Fibroblast of peridontal ligament (primary cell): Measurements from ENCODE around the gene GBGT1.

ENCODE experiments used
- DNase-seq: peaks from one replicate; pipeline ENCODE4 v3.0.0-alpha.2; 2010; ENCODE audit errors: extremely low read depth

The GBGT1 gene

DNA sequence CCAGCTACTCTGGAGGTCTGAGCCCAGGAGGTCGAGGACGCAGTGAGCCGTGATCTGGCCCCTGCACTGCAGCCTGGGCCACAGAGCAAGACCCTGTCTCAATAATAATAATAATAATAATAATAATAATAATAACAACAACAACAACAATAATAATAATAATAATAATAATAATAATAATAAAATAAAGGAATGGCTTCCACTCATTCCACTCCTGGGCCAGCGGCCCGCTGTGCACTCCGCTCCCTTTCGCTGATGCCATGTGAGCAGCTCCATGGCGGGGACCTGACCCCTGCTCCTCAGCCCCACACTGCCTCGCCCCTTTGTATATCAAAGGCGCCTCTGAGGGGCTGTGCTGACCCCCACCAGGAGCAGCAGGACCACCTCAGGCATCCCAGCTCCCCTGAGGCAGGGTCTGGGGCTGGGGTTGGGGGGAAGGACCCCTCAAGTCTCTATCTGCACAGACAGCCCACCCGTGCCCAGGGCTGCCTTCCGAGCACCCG lies 20.0 kb downstream of the GBGT1 start:
- no peak for DNase-seq

DNA sequence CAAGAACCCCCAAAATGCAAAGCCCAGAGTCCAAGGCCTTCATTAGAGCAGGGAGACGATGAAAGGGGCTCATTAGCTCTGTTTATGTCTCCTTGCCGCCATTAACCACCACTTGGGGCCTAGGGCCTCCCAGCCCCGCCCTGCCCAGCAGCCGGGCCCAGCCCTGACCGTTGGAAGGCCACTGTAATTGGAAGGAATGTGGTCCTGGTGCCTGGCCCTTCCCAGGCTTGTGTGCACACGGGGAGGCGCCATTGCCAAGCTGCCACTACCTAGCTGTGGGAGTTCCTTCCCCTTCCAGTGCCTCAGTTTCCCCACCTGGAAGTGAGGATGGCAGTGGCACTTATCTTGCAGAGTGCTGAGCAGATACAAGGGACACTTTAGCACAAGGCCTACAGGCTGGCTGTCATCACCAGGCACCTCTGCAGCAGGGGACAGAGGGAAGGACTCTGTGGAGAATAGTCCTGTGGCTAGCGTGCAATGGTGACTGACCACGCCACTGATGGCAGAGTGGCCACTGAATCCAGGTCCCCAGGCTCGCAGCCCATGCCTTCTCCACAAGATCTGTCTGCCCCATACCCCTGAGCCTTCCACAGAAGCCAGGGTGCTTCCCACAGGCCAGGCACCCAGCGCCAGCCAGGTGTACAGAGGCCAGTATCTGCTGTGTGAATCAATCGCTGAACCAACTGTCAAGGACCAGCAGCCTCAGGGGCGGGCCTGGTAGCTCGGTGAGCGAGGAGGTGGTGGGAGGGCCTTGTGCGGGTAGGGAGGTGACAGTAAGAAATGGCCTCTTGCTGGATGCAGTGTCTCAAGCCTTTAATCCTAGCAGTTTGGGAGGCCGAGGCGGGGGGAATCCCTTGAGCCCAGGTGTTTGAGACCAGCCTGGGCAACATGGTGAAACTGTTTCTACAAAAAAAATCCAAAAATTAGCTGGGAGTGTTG lies 20.8 kb downstream of the GBGT1 start:
- DNase-seq: no peak

DNA sequence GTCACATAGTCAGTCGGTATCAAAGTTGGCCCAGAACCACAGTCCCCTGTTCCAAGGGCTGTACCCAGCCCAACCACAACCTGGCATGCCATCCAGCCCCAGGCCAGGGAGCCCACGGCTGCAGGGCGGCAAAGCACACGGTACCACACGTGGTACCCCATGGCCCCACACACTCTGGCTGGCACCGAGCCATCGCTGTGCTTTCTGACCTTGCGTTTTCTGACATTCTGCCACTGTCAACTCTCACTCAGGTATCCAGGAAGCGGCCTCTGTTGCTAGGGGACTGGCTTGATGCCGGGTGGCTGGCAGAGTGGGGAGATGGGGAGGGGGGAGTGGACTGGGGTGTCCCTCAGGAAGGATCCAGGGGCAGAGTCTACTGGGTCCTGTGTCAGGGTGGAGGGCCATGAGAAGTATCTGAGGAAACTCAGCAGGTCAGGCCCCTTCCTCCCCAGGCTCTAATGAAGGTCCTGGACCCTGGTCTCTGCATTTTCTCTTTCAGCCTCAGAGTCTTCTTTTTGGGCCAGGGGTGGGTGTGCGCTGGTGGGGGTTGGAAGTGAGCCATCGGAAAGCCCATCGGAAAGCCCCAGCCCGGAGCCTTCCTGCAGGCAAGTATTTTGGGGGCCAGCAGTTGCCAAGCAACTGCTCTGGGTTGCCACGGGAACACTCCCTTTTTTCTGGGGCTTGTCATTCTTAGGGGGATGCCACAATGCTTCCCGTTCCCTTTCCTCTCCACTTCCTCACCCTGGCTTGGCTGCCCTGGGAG lies 21.7 kb downstream of the GBGT1 start:
- DNase-seq: no peak

DNA sequence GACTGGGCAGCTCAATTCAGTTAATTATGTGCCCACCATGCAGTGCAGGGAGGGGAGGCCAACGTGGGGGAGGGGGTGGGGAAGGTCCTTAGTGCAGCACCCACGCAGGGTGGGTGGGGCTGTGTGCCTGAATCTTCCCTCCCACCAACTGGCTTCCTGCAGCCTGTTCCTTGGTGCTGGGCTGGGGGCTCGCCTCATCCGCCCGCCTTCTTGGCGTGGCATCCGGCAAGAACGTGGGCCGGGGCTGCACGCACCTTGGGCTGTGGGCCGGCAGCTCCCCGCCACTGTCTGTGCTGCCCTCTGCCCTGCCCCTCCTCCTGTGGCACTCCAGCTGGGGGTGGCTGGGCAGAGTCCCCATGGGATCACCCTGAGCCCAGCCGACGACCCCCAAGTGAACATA lies 23.1 kb downstream of the GBGT1 start:
- DNase-seq: no peak

DNA sequence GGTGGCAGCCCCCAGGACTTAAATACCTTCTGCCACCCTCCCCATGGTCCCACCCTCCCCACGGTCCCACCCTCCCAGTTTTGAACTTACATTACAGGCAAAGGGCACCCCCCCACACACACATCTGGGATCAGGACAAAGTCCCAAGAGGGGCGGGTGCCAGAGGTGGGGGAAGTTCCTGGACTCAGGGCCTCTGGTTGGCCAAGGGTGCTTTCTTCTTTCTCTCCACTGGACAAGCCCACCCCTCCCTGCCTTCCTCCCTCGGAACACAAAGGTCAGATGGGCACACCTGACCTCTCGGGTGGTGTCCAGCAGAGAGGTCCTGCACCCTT lies 23.6 kb downstream of the GBGT1 start:
- DNase-seq: no peak

DNA sequence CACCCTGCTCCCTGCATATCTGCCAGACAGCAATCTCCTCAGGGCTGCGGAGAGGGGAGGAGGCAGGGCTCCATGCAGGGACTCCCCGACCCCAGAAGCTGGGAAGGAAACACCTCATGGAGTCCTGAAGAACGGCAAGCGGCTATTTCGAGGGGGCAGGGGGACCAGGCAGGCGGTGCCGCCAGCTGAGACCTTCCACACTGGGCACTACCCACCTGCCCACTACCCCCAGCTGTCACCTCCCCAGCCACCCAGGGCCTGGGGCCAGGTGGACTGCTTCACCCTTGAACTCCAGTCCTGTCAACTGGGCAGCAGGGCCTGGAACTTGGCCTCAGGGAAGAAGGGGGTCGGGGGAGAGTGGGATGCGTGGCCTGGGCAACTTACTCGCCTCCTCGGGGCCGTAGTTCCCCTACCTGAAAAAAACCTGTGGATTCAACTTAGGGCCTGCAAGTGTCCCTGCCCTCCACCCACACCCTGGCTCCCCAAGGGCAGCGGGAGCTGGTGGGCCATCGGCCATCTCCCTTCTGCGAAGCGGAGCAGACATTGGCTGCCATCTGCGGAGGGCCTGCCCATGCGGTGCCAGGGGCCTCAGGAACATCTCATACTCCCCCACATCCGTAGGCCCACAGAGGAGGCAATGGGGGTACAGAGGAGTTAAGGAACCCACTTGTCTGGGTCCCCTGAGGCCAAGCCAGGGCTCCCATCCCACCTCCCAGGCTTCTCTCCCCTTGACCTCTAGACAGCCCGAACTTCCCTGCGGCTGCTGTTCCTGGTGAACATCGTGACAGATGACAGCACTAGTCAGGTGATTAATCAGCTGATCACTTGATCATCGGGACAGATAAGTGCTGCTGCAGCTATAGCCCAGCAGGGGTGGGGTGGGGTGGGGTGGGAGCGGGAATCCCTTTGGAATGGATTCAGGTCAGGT lies 24.2 kb downstream of the GBGT1 start:
- no peak for DNase-seq

DNA sequence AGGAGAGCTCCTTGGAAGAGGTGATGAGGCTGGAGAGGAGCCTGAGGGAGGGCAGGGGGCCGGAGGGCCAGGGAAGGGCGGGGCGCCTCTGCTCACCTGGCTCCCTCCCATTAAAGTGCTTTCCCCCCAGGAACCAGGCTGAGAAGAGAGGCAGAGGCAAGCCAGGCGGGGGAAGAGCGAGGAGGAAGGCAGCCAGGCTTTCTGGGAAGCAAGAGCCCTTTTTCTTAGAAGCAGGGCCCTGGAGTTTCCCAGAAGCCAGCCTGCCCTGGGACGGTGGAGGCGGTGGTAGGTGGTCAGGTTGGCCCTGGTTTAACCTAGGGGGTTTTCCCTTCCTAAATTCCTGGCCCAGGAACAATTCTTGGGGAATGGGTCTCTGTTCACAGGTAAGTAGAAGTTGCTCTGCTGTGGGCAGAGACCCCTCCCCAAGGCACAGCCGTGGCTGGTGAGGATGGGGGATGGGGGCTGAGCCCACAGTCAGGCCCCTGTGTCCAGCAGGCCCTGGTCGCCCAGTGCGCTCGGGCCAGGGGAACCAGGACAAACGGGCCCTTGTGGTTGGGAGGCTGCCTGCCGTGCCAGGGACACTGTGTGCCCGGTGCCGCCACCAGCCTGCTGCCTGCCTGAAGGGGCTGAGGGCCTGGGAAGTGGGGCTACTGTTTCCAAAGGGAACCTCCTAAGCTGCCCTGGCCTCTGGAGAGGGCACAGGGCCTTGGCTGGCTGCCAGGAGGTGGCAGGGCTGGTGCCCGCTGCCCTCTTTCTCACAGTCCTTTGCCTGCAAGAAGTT lies 26.1 kb downstream of the GBGT1 start:
- no peak for DNase-seq

DNA sequence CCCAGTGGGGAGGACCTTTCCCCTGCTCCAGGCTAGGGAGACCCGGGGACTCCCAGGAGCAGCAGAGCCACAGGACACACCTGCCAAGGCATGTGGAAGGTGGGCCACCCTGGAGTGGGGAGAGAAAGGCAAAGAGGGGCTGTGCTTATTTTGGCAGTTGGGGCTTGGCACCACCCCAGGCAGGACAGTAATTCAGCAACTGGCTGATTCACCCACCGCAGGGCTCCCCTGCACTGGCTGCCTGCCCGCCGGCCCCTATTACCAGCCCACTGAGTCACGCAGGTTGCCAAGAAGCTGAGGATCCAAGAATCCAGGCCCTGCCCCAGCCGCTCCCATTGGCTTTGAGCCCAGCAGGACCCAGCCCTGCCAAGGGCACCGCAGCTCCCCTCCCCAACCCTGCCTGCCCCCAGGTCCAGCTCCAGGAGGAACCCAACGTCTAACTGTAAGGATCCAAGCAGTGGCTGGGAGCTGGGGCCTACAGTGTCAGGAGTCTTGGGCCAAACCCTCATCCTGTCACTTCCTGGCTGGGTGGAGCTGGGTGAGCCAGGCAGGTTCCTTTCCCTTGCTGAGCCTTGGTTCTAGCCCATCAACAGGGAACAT lies 28.5 kb downstream of the GBGT1 start:
- DNase-seq: peak; percentile 52

DNA sequence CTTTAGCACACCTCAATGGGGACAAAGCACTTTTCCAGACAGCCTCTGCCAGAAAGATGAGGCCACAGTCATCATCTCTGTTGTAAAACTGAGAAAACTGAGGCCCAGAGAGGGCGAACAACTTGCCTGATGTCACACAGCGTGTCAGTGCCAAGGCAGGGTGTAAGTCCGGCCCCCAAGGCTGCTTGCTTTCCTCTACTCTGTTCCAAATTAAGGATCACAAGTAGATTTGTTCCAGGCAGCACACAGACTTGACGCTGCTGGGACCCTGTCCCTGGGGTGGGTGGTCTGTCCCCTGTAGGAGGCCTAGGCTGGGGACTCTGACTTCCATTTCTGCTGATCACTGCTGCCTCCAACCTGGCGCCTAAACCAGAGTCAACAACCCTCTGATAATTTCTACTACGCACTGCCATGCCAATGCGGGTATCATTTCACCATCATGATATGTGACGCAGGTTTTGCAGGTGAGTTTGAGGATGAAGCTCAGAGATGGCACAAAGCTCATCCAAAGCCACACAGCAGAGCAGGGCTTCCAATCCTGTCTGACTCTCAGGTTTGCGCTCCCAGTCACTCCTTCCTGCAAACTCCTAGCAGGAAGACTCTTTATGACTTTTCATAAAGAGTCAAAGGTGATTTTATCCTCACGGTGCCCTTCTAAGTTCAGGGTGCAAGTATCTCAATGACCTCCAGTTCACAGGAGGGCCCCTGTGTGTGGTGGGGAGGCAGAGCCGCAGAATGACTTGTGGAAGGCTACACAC lies 29.1 kb downstream of the GBGT1 start:
- DNase-seq: no peak

DNA sequence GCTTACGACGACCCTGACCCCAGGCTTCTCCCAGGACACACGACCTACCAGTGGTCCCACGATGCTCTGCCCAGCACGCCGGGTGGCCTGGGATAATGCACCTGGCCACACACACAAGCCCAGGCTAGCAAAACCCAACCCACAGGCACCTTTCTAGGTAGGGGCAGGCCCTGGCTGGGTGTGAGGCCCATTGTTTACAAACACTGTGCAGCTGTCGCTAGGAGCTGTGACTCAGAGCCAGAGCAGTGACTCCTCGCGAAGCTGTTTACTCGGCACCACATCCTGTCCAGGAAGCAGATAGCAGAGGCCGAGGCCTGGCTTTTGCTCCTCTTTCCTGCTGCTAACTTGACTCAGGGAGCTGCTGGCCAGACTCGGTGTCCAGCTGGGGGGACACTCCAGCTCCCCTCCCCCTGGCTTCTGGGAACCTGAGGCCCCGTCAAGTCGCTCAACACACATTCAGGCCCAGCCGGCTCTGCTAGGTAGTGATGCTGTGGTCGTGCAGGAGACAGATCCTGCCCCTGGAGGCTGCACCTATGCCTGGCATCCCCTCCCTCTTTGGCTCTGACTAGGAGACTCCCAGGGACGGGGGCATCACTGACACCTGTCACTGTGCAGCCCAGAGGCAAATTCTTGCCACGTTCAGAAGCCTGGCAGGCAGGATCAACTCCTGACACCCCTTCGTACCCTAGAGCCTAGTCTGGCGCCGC lies 29.9 kb downstream of the GBGT1 start:
- DNase-seq: peak; percentile 79

DNA sequence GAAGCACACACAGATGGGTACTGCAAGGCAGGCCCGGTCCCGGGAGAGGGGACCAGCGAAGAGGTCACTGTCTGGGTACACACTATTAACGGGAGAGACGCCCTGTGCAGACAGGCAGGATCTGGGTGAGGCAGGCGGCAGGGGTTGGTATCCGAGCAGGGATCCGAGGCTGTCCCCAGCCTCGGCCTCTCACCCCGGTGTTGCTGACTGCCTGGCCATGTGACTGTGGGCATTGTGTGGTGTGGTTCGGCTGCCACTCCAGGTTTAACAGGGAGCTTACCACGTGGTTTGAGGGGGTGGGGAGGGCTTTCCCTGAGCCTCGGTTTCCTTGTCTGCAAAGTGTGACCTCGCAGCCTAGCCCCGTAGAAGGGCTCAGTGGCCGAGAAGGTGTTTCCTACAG lies 31.5 kb downstream of the GBGT1 start:
- no peak for DNase-seq

DNA sequence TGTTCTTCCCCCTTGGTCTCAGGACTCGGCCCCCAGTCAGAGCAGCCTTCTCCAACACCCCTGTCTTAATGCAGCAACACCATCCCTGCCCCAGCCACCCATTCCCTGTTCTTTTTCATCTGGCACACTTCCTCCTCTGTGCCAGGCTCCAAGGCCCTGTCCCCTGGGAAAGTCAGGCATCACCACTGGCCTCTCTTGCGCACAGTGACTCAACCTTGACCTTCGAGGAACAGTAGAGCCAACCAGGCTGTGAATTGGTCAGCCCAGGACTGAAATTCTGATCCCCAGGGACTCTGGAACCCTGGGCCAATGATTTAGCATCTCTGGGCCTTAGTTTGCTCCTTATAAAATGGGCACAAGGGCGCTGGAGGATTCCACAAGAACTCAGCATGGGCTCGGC lies 32.2 kb downstream of the GBGT1 start:
- DNase-seq: no peak

DNA sequence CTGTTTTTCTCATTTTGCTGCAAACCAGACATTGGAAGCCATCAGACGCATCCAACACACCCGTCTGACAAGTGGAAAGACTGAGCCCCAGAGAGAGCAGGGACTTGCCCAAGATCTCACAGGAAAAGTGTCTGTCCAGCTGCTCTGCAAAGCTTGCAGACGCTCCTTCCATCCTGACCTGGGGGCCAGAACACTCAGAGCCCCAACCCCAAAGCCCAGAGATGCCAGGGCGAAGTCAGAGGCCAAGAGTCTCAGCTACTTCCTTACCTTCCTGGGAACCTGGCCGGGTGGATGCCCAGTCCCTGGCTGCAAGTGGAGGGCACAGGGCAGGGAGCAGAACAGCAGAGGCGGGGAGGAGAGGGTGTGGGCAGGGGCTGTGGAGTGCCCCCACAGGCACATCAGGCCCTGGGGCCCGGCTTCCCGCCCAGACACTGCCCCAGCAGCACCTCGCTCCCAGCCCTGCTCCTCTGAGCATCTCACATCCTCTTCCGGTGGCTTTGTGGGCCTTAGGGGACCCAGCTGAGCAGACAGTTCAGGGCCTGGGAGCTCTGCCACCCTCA lies 32.9 kb downstream of the GBGT1 start:
- no peak for DNase-seq

DNA sequence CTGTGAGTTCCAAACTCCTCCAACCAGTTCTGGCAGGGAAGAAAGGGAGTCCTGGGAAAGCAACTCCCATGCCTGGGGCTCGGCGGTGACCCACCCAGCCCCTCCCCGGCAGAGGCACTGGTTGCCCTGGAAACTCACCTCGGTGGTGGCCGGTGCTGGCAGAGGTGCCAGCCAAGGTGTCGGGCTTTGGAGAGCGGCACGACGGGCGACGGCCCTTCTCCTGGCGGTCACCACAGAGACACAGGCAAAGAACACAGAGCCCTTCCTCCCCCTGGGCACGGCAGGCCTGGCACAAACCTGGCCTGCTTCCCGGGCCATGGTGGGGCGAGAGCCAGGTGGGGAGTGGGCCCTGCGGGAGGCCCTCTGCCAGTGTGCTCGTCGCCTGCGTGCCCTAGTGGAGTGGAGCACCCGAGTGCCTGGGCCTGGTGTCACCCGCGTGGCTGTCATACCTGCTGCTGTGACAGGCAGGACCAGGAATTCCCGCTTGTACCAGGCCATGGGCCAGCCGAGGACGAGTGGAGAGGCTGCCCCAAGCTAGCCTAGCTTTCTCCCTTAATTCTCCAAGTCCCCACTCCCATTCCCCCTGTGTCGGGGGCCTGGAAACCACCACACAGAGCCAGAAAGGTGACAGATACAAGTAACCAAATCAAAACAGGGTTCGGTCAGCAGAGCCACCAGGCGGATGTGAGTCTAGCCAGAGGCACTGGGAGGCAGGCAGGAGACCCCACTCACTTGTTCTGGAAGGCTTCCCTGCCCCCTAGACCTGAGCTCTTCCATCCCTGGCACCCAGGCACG lies 34.5 kb downstream of the GBGT1 start:
- no peak for DNase-seq

DNA sequence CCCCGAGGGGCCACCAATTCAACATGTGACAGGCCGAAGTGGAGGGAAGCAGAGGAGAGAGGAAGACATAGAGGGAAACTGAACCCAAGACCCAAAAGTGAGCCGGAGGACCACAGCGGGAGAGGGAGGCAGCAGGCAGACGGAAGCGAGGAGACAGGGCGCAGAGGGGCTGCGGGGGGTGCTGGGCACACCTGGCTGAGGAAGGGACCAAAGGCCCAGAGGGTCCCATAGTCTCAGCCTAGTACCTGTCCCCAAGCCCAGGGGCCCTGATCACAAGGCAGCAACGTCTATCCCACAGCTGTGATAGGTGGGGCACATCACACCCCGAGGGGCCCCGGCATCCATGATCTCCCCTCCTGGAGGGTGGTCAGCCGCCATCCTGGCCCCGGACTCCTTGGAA lies 35.6 kb downstream of the GBGT1 start:
- DNase-seq: no peak

DNA sequence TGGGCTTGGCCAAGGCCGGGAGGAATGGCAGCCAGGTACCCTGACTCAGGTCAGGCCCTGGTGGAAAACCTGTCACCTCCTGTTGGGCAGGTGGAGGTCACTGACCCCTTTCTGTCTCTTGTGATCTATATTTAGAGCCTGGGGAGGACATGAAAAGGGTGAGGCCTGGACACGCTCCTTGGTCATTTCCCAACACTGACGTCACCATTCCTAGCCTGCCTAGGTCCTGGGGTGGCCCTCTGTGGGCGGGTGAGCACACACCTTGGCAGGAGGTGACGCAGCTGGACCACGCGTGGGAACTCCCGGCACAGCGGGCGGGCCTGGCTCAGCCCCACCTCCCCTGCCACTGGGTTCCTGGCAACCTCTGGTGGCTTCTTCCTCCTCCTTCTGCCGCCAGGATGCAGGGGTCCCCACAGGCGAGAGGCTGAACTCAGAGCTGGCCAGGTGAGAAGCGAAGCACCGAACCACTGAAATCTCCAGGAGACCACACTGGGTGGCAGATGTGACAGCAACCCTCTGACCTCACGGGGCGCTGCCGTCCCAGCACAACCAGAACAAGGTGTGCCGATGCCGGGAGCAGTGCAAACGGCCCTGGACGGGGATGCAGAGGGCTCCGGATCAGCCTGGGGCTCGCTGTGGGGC lies 36.3 kb downstream of the GBGT1 start:
- DNase-seq: no peak

DNA sequence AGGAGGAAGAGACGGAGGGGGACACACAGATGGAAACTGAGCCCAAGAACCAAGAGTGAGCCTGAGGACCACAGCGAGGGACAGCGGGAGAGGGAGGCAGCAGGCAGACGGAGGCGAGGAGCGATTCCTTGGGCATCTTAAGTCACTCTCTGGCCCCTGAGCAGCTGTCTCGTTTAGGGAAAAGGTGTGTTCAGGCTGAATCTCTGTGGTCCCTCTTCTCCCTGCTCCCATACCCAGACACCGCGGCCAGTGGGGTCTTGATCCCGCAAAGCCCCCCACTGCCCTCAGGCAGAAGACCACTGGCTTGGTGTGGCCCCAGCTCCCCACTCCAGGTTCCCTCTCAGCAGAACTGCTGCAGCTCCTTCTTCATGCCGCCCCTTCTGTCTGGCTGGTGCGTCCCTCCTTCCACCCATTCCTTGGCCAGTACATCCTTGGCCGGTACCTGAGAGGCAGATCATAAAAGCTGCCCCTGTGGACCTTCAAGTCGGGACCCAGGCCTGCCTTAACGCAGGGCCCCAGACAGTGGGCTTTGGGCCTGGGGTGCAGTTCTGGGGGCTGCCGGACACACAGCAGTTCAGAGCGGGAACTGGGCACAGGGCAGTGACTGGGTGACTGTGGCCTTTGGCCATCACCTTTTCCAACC lies 36.9 kb downstream of the GBGT1 start:
- no peak for DNase-seq
